Liver (tissue), 3 donors: ENCODE data around the gene SRRM2.

ENCODE experiments used
- EGR1 ChIP-seq, 2 donors: IDR thresholded peaks; 2 replicates each; pipeline ENCODE4 v1.6.1; 2016 to 2018; ENCODE audit warnings: antibody characterized with exemption in 2 of 2, low read depth in 2 of 2
- FOXA1 ChIP-seq: IDR thresholded peaks from 2 replicates; pipeline ENCODE4 v1.6.1; 2016; ENCODE audit warnings: antibody characterized with exemption
- GABPA ChIP-seq, 2 donors: IDR thresholded peaks in 1 of 2; conservative IDR thresholded peaks in 1 of 2; 2 replicates each; pipeline ENCODE4 v1.6.1; 2016; ENCODE audit warnings: antibody characterized with exemption in 2 of 2, mild to moderate bottlenecking in 1 of 2, moderate library complexity in 1 of 2
- JUND ChIP-seq, 2 donors: IDR thresholded peaks; 2 replicates each; pipeline ENCODE4 v1.6.1; 2016; ENCODE audit warnings: antibody characterized with exemption in 2 of 2
- RAD21 ChIP-seq, 2 donors: IDR thresholded peaks; 2 replicates each; pipeline ENCODE4 v1.6.1; 2016; ENCODE audit warnings: antibody characterized with exemption in 2 of 2, mild to moderate bottlenecking in 2 of 2
- SP1 ChIP-seq: IDR thresholded peaks from 2 replicates; pipeline ENCODE4 v1.6.1; 2018; ENCODE audit warnings: antibody characterized with exemption, mild to moderate bottlenecking
- TAF1 ChIP-seq: conservative IDR thresholded peaks from 2 replicates; pipeline ENCODE4 v1.6.1; 2016; ENCODE audit warnings: antibody characterized with exemption, mild to moderate bottlenecking
- TF ChIP-seq, protein P1 (sequence below): fragments of 150-350 bp; IDR thresholded peaks from 2 replicates; pipeline ENCODE4 v1.5.1; 2017; ENCODE audit warnings: improper control_type of control experiment, low read depth, low read length; ENCODE audit not compliant: missing input control
- TF ChIP-seq, protein P2 (sequence below): IDR thresholded peaks from 2 replicates; pipeline ENCODE4 v1.6.1; 2016; ENCODE audit warnings: antibody characterized with exemption
- TF ChIP-seq, protein P3 (sequence below): IDR thresholded peaks from 2 replicates; pipeline ENCODE4 v1.6.1; 2016; ENCODE audit warnings: antibody characterized with exemption, mild to moderate bottlenecking
- TF ChIP-seq, protein P4 (sequence below): IDR thresholded peaks from 2 replicates; pipeline ENCODE4 v1.6.1; 2016; ENCODE audit warnings: antibody characterized with exemption
- donor health status: healthy.
- donor health status: healthy.

DNA sequence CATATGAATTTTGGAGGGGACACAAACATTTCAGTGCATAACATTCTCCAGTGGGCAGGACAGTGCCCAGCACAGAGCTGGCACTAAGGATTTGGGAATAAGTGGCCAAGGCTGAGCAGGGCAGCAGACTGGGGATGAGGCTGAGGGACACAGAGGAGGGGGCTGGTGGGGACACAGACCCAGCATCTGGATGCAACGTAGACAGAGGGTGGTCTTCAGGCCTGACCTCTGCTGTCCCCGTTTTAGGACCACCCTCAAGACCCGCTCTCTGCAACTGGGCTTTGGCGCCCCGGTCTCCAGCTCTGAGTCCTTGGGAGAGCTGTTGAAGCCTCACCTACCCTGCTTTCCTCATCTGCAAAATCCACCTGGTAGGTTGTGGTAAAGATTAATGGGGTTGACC is 38.2 kb downstream of the SRRM2 start:
- TF ChIP-seq TAF1 (no peak), FOXA1 (no peak), SP1 (no peak), JUND (IDR thresholded peaks at IDR 0.05) (no peak), GABPA (IDR thresholded peaks at IDR 0.05 in 1 of 2, conservative IDR thresholded peaks at IDR 0.05 in 1 of 2) (no peak), RAD21 (IDR thresholded peaks at IDR 0.05) (no peak), EGR1 (IDR thresholded peaks at IDR 0.05; ENCODE audit: low read depth in 2 of 2) (no peak)
- TF ChIP-seq, protein P1, sequence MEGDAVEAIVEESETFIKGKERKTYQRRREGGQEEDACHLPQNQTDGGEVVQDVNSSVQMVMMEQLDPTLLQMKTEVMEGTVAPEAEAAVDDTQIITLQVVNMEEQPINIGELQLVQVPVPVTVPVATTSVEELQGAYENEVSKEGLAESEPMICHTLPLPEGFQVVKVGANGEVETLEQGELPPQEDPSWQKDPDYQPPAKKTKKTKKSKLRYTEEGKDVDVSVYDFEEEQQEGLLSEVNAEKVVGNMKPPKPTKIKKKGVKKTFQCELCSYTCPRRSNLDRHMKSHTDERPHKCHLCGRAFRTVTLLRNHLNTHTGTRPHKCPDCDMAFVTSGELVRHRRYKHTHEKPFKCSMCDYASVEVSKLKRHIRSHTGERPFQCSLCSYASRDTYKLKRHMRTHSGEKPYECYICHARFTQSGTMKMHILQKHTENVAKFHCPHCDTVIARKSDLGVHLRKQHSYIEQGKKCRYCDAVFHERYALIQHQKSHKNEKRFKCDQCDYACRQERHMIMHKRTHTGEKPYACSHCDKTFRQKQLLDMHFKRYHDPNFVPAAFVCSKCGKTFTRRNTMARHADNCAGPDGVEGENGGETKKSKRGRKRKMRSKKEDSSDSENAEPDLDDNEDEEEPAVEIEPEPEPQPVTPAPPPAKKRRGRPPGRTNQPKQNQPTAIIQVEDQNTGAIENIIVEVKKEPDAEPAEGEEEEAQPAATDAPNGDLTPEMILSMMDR = no peak
- TF ChIP-seq, protein P2, sequence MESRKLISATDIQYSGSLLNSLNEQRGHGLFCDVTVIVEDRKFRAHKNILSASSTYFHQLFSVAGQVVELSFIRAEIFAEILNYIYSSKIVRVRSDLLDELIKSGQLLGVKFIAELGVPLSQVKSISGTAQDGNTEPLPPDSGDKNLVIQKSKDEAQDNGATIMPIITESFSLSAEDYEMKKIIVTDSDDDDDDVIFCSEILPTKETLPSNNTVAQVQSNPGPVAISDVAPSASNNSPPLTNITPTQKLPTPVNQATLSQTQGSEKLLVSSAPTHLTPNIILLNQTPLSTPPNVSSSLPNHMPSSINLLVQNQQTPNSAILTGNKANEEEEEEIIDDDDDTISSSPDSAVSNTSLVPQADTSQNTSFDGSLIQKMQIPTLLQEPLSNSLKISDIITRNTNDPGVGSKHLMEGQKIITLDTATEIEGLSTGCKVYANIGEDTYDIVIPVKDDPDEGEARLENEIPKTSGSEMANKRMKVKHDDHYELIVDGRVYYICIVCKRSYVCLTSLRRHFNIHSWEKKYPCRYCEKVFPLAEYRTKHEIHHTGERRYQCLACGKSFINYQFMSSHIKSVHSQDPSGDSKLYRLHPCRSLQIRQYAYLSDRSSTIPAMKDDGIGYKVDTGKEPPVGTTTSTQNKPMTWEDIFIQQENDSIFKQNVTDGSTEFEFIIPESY = no peak
- TF ChIP-seq, protein P3, sequence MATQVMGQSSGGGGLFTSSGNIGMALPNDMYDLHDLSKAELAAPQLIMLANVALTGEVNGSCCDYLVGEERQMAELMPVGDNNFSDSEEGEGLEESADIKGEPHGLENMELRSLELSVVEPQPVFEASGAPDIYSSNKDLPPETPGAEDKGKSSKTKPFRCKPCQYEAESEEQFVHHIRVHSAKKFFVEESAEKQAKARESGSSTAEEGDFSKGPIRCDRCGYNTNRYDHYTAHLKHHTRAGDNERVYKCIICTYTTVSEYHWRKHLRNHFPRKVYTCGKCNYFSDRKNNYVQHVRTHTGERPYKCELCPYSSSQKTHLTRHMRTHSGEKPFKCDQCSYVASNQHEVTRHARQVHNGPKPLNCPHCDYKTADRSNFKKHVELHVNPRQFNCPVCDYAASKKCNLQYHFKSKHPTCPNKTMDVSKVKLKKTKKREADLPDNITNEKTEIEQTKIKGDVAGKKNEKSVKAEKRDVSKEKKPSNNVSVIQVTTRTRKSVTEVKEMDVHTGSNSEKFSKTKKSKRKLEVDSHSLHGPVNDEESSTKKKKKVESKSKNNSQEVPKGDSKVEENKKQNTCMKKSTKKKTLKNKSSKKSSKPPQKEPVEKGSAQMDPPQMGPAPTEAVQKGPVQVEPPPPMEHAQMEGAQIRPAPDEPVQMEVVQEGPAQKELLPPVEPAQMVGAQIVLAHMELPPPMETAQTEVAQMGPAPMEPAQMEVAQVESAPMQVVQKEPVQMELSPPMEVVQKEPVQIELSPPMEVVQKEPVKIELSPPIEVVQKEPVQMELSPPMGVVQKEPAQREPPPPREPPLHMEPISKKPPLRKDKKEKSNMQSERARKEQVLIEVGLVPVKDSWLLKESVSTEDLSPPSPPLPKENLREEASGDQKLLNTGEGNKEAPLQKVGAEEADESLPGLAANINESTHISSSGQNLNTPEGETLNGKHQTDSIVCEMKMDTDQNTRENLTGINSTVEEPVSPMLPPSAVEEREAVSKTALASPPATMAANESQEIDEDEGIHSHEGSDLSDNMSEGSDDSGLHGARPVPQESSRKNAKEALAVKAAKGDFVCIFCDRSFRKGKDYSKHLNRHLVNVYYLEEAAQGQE = no peak
- TF ChIP-seq, protein P4, sequence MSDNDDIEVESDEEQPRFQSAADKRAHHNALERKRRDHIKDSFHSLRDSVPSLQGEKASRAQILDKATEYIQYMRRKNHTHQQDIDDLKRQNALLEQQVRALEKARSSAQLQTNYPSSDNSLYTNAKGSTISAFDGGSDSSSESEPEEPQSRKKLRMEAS = no peak
